GM15510 (cell line): ENCODE results near the gene LANCL2.

ENCODE experiments used
- POLR2A ChIP-seq: IDR thresholded peaks from 3 replicates; pipeline ENCODE4 v1.6.1; 2011; ENCODE audit warnings: borderline replicate concordance; ENCODE audit not compliant: insufficient read length; ENCODE audit errors: extremely low read depth

Gene LANCL2

DNA sequence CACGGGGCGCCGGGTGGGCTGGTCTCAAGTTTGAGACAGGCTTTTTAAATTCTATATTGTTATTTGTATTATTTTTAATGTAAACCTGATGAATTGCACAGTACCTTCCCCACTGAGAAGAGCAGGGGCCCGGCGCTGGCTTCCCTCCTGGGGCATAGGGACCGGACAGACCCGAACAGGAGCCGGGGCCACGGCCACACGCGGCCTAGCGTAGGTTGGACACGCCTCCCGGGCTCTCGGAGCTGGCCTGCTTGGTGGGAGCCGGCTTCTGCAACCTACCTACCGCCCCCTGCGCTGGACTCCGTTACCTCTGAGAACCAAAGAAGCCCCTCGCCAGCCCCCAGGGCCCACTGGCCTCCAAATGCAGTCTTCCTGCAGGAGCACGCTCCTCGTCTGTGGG, 19.8 kb upstream of the LANCL2 start:
- no peak for TF ChIP-seq POLR2A

DNA sequence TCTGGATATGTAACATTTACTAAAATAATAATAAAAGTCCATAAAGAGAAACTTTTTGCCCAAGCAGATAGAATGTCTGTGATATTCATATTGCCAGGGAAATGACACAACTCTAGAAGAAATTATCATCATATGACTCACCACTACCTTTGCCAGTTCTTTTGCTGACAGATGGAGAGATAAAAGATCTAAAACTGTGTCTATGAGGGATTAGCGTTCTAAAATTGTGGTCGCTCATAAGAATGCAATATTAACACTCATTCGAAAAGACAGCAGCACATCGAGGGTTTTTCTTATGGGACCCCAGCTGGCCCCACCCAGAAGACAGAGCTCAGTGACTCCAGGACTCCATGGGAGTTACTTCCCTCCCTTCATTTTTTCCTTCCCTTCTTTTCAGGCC, 16.6 kb upstream of the LANCL2 start:
- no peak for TF ChIP-seq POLR2A

DNA sequence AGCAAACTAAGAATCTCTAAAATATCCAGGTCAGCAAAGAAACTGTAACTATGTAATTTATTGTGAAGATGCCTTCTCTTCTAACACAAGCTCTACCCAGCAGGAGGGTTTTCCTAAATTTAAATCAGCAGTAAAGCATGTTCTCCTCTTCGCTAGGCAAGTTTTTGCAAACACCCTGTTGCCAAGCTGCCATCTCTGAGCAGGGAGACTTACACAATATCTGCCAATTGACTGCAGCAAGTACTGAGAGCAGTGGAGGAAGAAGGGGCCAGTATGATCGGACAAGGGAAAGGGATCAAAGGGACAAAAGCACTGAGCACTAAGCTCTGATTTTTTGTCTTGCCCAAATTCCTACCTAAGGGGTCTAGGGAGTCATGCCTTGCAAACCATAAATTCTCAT, 16.0 kb upstream of the LANCL2 start:
- no peak for TF ChIP-seq POLR2A

GRCh38 chr7:55350281-55350680, 14.9 kb upstream of the LANCL2 start:
- no peak for TF ChIP-seq POLR2A

DNA sequence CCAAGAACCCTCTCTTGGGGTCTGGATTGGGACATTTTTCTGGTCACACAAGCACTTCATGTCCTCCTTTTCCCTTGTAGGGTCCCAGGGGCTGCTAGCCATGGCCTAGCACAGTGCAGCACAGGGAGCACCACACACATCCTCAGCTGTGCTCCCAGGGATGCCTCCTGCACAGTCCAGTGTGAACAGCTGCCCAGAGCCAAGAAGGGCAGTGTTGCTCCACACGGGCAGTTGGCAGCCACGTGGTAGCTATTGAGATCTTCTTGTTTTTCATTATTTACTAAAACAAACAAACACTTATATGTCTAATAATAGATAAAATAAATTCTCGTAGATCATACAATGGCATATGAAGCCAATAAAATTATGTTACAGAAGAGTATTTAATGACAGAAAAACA, 13.9 kb upstream of the LANCL2 start:
- TF ChIP-seq POLR2A: no peak

GRCh38 chr7:55360486-55360885, 4.7 kb upstream of the LANCL2 start:
- TF ChIP-seq POLR2A: no peak

DNA sequence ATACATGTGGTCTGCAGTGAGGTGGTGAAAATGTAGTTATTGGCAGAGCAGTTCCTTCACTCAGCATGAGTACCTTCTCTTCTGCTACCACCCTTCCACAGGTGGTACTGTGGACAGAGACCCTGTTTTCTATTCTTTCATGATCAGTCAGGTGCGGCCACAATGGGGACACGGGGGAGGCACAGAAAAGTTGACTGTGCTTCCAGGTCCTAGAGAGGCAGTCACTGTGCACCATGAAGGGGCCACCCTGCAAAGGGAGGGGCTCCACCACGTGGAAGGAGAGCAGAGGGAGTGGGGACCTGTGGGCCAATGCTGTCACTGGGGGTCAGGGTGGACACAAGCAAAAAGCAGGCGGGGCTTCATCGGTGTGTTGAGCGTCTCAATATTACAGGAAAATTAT, 3.6 kb upstream of the LANCL2 start:
- no peak for TF ChIP-seq POLR2A

DNA sequence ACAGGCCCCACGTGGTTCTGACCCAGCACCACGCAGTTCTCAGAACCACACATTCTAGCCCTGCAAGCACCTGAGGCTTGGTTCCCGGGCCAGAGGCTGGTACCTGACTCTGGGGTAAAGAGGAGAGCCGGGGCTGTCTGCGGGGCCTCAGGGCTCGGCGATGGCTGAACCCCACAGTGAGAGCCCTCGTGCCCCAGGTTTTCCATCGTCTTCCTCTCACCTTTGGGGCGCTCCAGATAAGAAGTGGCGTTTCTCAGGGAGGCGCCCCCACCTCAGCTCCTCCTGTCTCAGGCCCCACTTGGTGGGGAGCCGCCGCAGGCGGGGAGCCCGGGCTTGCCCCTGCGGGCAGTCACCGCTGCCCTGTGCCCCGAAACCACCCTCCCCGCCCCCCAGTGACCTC, 2.2 kb upstream of the LANCL2 start:
- no peak for TF ChIP-seq POLR2A

GRCh38 chr7:55363386-55364170, 1.6 kb upstream of the LANCL2 start:
- no peak for TF ChIP-seq POLR2A

DNA sequence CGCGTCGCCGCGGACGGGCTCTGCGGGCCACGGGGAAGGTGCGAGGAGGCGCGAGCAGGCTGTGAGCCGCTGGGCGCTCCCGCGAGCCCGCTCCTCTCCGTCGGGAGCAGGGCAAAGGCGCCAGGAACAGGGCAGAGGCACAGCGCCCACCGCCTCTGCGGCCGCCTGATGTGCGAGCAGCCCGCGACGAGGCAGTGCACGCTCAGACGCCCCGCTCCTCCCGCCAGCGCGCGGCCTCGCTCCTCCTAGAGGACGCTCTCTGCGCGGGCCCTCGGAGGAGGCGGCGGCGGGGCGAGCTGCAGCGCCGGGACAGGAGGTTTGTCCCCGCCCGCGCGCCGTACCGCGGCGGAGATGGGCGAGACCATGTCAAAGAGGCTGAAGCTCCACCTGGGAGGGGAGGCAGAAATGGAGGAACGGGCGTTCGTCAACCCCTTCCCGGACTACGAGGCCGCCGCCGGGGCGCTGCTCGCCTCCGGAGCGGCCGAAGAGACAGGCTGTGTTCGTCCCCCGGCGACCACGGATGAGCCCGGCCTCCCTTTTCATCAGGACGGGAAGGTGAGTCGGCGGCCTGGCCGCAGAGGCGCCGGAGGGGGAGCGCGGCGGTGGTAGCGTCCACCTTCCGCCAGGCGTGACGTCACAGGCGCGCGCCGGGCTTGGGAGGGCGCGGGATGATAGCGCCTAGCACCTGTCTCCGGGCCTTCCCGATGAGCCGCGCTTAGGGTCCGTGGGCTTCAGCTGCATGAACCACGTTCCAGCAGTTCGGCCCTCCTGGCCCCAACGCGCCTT, 731 bp downstream of the LANCL2 start:
- TF ChIP-seq POLR2A: peak; percentile 85

DNA sequence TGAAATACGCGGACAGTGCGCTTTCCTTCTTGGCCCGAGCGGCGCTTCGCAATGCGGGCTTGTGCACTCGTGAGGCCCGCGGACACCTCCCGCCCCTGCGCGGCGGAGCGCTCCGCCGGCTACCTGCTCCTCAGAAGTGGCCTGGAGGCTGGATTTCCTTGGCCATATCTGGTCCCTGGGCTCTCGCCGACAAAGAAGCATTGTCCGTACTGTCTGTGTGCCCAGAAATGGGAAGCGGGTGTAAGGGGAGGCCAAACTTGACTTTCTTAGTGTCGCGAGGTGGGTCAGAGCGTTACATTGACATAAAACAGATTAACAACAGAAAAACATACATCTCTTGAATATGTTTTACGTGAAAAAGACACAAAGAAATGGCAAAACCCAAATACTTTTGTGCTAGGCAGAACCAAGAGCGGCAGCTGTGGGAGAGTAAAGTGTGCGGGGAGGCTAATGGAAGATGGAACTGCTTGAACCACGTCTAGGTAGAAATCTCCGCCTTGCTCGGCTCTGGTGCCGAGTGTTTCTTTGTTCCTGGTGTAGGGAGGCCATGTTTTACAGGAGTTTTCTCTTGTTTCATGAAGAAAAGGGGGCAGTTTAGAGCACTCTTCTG, 1.4 kb downstream of the LANCL2 start:
- no peak for TF ChIP-seq POLR2A

DNA sequence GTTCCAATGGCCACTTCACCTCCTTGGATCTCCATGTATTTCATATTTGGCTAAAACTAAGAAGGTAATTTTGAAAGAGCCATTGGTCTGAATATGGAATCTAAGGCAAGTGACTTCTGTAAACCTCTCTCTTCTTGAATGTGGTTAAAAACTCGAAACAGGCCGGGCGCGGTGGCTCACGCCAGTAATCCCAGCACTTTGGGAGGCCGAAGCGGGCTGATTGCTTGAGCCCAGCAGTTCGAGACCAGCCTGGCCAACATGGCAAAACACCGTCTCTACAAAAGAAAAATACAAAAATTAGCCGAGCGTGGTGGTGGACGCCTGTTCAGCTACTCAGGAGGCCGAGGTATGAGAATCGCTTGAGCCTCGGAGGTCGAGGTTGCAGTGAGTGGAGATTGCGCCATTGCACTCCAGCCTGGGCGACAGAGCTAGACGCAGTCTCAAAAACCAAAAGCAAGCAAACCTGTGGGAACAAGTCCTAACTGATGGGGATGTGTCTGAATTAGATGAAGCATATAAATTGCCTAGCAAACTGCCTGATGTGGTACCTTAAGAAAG, 2.2 kb downstream of the LANCL2 start:
- no peak for TF ChIP-seq POLR2A

GRCh38 chr7:55369427-55370400, 4.6 kb downstream of the LANCL2 start:
- TF ChIP-seq POLR2A: no peak

- TF ChIP-seq POLR2A: no peak
These were observed 9.1 kb downstream of the LANCL2 start for GRCh38 chr7:55374213-55374612.

GRCh38 chr7:55375237-55375636, 10.1 kb downstream of the LANCL2 start:
- no peak for TF ChIP-seq POLR2A

- TF ChIP-seq POLR2A: no peak
These were observed 12.2 kb downstream of the LANCL2 start for GRCh38 chr7:55377162-55377817.
